Keratinocyte (primary cell): Measurements from ENCODE around the gene ABCA8. TPM values are rescaled to one million over a fixed set of nuclear protein-coding genes. Genes with fewer than 3 reads are reported as not detected.
"Not testable (repeated sequence)": the region's sequence is repeated elsewhere in the genome, so short reads cannot be mapped to it uniquely, and the experiment has no call there.

ENCODE experiments used
- DNase-seq: peaks from one replicate; pipeline ENCODE4 v3.0.0-alpha.2; 2011; ENCODE audit warnings: low read depth, missing footprints, low spot score
- FAIRE-seq: peaks from 2 replicates; lab custom pipeline; 2011; peaks lifted over from hg19 to GRCh38; lab: Jason Lieb, UNC
- H2AFZ ChIP-seq: 2 replicates; pipeline ENCODE4 v1.6.0; 2012; ENCODE audit warnings: low read length, control low read depth, inconsistent platforms; ENCODE audit not compliant: control insufficient read depth
- H3K27ac ChIP-seq: 2 replicates; pipeline ENCODE4 v1.5.1; 2011; ENCODE audit warnings: low read length; ENCODE audit not compliant: control insufficient read depth, insufficient read depth
- H3K27me3 ChIP-seq: 3 replicates; pipeline ENCODE4 v1.6.0; 2011; ENCODE audit warnings: low read length; ENCODE audit not compliant: control insufficient read depth, insufficient read depth; ENCODE audit errors: extremely low read depth
- H3K36me3 ChIP-seq, 2 experiments: 2 replicates in 1 of 2; 3 replicates in 1 of 2; pipeline ENCODE4 v1.5.1; 2011; ENCODE audit warnings: low read length in 2 of 2, mild to moderate bottlenecking in 1 of 2; ENCODE audit not compliant: control insufficient read depth in 2 of 2, insufficient read depth in 2 of 2; ENCODE audit errors: extremely low read depth in 1 of 2
- H3K4me1 ChIP-seq: 3 replicates; pipeline ENCODE4 v1.5.1; 2011; ENCODE audit warnings: low read length; ENCODE audit not compliant: control insufficient read depth, insufficient read depth; ENCODE audit errors: extremely low read depth
- H3K4me2 ChIP-seq: 3 replicates; pipeline ENCODE4 v1.6.0; 2011; ENCODE audit warnings: low read depth, low read length; ENCODE audit not compliant: control insufficient read depth, insufficient read depth; ENCODE audit errors: extremely low read depth
- H3K4me3 ChIP-seq, 3 experiments: fragments of 200-600 bp in 1 of 3; sonication (generic) in 1 of 3; 2 replicates in 2 of 3; 3 replicates in 1 of 3; pipeline ENCODE4 v1.5.1; 2011 to 2016; ENCODE audit warnings: low read length in 3 of 3, mild to moderate bottlenecking in 3 of 3, control low read depth in 2 of 3, inconsistent platforms in 1 of 3, low read depth in 1 of 3, mixed read lengths in 1 of 3, mixed run types in 1 of 3, moderate library complexity in 1 of 3; ENCODE audit not compliant: control insufficient read depth in 2 of 3, insufficient read depth in 2 of 3; ENCODE audit errors: extremely low read depth in 1 of 3
- H3K79me2 ChIP-seq: 2 replicates; pipeline ENCODE4 v1.6.0; 2012; ENCODE audit warnings: low read length; ENCODE audit not compliant: control insufficient read depth, insufficient read depth
- H3K9ac ChIP-seq: 3 replicates; pipeline ENCODE4 v1.6.0; 2011; ENCODE audit warnings: low read length; ENCODE audit not compliant: control insufficient read depth, insufficient read depth; ENCODE audit errors: extremely low read depth
- H3K9me1 ChIP-seq: 3 replicates; pipeline ENCODE4 v1.6.0; 2011; ENCODE audit warnings: low read length; ENCODE audit not compliant: control insufficient read depth, insufficient read depth; ENCODE audit errors: extremely low read depth
- H3K9me3 ChIP-seq: 2 replicates; pipeline ENCODE4 v1.5.1; 2012; ENCODE audit warnings: low read depth, low read length; ENCODE audit not compliant: control insufficient read depth
- H4K20me1 ChIP-seq: 3 replicates; pipeline ENCODE4 v1.6.0; 2011; ENCODE audit warnings: low read length; ENCODE audit not compliant: control insufficient read depth, insufficient read depth; ENCODE audit errors: extremely low read depth
- CTCF ChIP-seq, 3 experiments: IDR thresholded peaks in 1 of 3; conservative IDR thresholded peaks in 1 of 3; optimal IDR thresholded peaks in 1 of 3; 2 replicates in 2 of 3; 3 replicates in 1 of 3; pipeline versions ENCODE3 to v1.5.1; 2011; ENCODE audit warnings: low read length in 3 of 3, mild to moderate bottlenecking in 3 of 3, moderate library complexity in 2 of 3, control low read depth in 1 of 3, inconsistent platforms in 1 of 3; ENCODE audit not compliant: insufficient read depth in 2 of 3; ENCODE audit errors: extremely low read depth in 1 of 3
- EZH2 ChIP-seq: IDR thresholded peaks from one replicate; pipeline ENCODE4 v1.6.1; 2012; ENCODE audit warnings: inconsistent platforms, mild to moderate bottlenecking, low read length, moderate library complexity
- dilution Hi-C: fragments of 300-500 bp; cut with MboI; formaldehyde crosslinking; loops from one replicate; pipeline ENCODE4 v1.7.0; 2020; ENCODE audit warnings: low sequenced_read_pairs; ENCODE audit not compliant: extremely low pct_ligation_motif_present
- polyA plus RNA-seq, 5 experiments: library from polyadenylated mRNA; depleted of rRNA in 3 of 5; stranded (reverse) in 3 of 5; stranded (forward) in 1 of 5; unstranded in 1 of 5; fragments of >200 nt; gene quantifications; 1 replicate in 1 of 5; 2 replicates in 3 of 5; 3 replicates in 1 of 5; pipeline versions ENCODE4 v1.2.1 to v1.2.3, GENCODE V29; 2011 to 2012; ENCODE audit warnings: missing spikeins in 2 of 5, low read depth in 1 of 5, low replicate concordance in 1 of 5

ABCA8 gene
- polyA plus RNA-seq, 1 donor (not counting 4 experiments of a cell fraction or from before 2014, with no cell fraction given): 0.01 TPM

DNA sequence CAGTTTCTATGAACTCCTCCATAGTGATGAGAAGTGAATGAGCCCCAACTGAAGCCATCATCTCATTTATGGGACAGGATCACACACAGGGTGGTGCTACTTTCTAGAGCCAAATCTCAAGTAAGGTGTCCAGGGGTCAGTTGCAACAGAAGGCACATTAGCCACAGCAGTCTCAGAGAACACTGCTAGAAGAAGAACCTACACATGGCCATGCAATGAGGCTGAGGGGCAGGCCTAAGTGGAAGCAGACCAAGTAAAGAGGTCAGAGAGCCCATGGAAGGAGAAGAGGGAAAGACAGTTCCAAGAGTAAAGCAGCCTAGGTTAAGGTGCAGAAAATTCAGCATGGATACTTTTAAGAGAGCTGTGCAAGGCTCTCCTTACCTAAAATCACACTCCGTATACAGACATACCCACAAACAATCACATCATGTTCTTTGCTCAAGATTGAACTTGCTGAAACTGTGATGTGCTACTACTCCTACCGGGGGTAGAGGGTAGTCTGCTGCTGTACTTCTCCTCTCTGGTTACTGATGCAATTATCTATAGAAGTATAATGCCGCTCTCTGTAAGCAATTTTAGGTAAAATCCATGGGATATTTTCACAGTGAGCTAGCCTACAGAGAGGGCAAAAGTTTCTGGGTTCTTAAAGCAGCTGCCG lies 1.7 kb downstream of the ABCA8 start:
- H3K79me2 ChIP-seq: no peaks in the 10 kb centered on the region
- H3K9ac ChIP-seq: no peak overlapping the region
- H4K20me1 ChIP-seq: no peaks in the 10 kb centered on the region
- H3K27me3 ChIP-seq: no peaks in the 10 kb centered on the region
- DNase-seq (no peak), FAIRE-seq (no peak)
- no peak overlapping the region for H3K4me2 ChIP-seq
- no peak overlapping the region for H2AFZ ChIP-seq
- H3K4me1 ChIP-seq: no peaks in the 10 kb centered on the region
- H3K27ac ChIP-seq: no peak overlapping the region
- H3K36me3 ChIP-seq: no peaks in the 10 kb centered on the region
- H3K9me1 ChIP-seq: no peaks in the 10 kb centered on the region
- H3K4me3 ChIP-seq: no peak overlapping the region
- TF ChIP-seq EZH2 (no peak), CTCF (optimal IDR thresholded peaks at IDR 0.05 in 1 of 3, IDR thresholded peaks at IDR 0.05 in 1 of 3, conservative IDR thresholded peaks at IDR 0.05 in 1 of 3; ENCODE audit: extremely low read depth in 1 of 3, insufficient read depth in 2 of 3, low read length in 3 of 3) (no peak)
- dilution Hi-C loops: no loop called here
- H3K9me3 ChIP-seq: no peaks in the 10 kb centered on the region

DNA sequence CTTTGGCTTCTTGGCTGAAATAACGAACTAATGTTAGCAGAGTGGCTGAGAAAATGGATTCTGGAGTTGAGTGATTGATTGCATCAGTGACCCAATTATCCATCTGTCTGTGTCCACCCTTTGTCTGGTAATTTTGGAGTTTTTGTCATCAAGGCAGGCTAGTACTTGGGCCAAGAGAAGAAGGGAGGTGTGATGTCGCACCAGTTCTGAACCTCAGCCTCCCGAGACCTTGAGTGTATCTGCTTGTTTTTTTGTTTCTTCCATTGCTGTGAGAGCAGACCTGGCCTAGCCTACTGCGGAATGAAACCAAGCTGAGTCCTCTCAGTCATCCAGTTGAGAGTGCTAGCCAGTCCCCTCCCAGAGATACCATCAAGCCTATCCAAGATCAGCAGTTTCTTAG lies 4.5 kb downstream of the ABCA8 start:
- no peak overlapping the region for H2AFZ ChIP-seq
- no peaks in the 10 kb centered on the region for H3K9me3 ChIP-seq
- TF ChIP-seq EZH2 (no peak), CTCF (optimal IDR thresholded peaks at IDR 0.05 in 1 of 3, IDR thresholded peaks at IDR 0.05 in 1 of 3, conservative IDR thresholded peaks at IDR 0.05 in 1 of 3; ENCODE audit: extremely low read depth in 1 of 3, insufficient read depth in 2 of 3, low read length in 3 of 3) (no peak)
- no peaks in the 10 kb centered on the region for H3K27me3 ChIP-seq
- H3K36me3 ChIP-seq: no peaks in the 10 kb centered on the region
- FAIRE-seq: no peak
- no peaks in the 10 kb centered on the region for H3K4me1 ChIP-seq
- no peak overlapping the region for H3K4me3 ChIP-seq
- no peaks in the 10 kb centered on the region for H3K9me1 ChIP-seq
- no peaks in the 10 kb centered on the region for H4K20me1 ChIP-seq
- dilution Hi-C loops: no loop called here
- no peak for DNase-seq
- no peak overlapping the region for H3K9ac ChIP-seq
- H3K27ac ChIP-seq: no peak overlapping the region
- no peaks in the 10 kb centered on the region for H3K79me2 ChIP-seq
- no peak overlapping the region for H3K4me2 ChIP-seq

DNA sequence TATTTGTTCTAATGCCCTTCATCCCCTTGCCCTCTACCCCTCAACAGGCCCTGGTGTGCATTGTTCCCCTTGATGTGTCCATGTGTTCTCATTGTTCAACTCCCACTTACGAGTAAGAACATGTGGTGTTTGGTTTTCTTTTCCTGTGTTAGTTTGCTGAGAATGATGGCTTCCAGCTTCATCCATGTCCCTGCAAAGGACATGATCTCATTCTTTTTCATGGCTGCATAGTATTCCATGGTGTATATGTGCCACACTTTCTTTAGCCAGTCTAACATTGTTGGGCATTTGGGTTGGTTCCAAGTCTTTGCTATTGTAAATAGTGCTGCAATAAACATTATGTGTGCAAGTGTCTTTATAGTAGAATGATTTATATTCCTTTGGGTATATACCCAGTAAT lies 7.3 kb downstream of the ABCA8 start:
- H3K27me3 ChIP-seq, FAIRE-seq, H3K9me1 ChIP-seq, H3K4me3 ChIP-seq, H3K9ac ChIP-seq, H3K4me2 ChIP-seq, H3K4me1 ChIP-seq, dilution Hi-C loops, H3K36me3 ChIP-seq, H2AFZ ChIP-seq, H3K9me3 ChIP-seq, H3K27ac ChIP-seq, H4K20me1 ChIP-seq, DNase-seq, H3K79me2 ChIP-seq: not testable (repeated sequence)
